A673 (cell line): Measurements from ENCODE around the gene GGCT. TPM values are rescaled to one million over a fixed set of nuclear protein-coding genes. Genes with fewer than 3 reads are reported as not detected.
"Not testable (repeated sequence)": the region's sequence is repeated elsewhere in the genome, so short reads cannot be mapped to it uniquely, and the experiment has no call there.

Experiments used
- BruUV-seq: library from RNA; stranded (reverse); fragments of 400-500 nt; replicated peaks from 2 replicates; lab custom pipeline; 2021; lab: Mats Ljungman, UMichigan
- CTCF ChIA-PET: fragments of 300-600 bp; sonication (Branson Sonifier 250); formaldehyde crosslinking; loops from one replicate; lab custom pipeline; 2022; ENCODE audit warnings: antibody characterized with exemption; lab: Charles Lee
- POLR2A ChIA-PET: fragments of 300-600 bp; sonication (Branson Sonifier 250); formaldehyde crosslinking; loops from one replicate; lab custom pipeline; 2022; ENCODE audit warnings: antibody characterized with exemption; ENCODE audit not compliant: low non-redundant PET; lab: Charles Lee
- DNase-seq: peaks from one replicate; pipeline ENCODE4 v3.0.0-alpha.2; 2015; ENCODE audit warnings: low spot score
- H3K27ac ChIP-seq: fragments of 200-600 bp; sonication (generic); 2 replicates; pipeline ENCODE4 v1.5.1; 2016; ENCODE audit warnings: mixed run types, low read depth, mild to moderate bottlenecking, mixed read lengths, antibody characterized with exemption, low read length; ENCODE audit not compliant: poor library complexity, severe bottlenecking
- H3K27me3 ChIP-seq: fragments of 200-600 bp; sonication (generic); replicated peaks from 2 replicates; pipeline ENCODE4 v1.6.1; 2017; ENCODE audit warnings: mixed run types, low read depth, mild to moderate bottlenecking, mixed read lengths, antibody characterized with exemption, low read length; ENCODE audit not compliant: insufficient read depth, poor library complexity
- H3K36me3 ChIP-seq: fragments of 200-600 bp; sonication (generic); 2 replicates; pipeline ENCODE4 v1.6.1; 2016; ENCODE audit warnings: mixed run types, mild to moderate bottlenecking, mixed read lengths, antibody characterized with exemption, low read length; ENCODE audit not compliant: insufficient read depth, poor library complexity, severe bottlenecking
- H3K4me1 ChIP-seq: fragments of 200-600 bp; sonication (generic); 2 replicates; pipeline ENCODE4 v1.6.1; 2017; ENCODE audit warnings: mixed run types, mild to moderate bottlenecking, mixed read lengths, antibody characterized with exemption, low read length; ENCODE audit not compliant: insufficient read depth, poor library complexity, severe bottlenecking
- H3K4me3 ChIP-seq: fragments of 200-600 bp; sonication (generic); 2 replicates; pipeline ENCODE4 v1.5.1; 2016; ENCODE audit warnings: low read depth, mixed run types, mild to moderate bottlenecking, mixed read lengths, low read length; ENCODE audit not compliant: poor library complexity, severe bottlenecking
- H3K9me3 ChIP-seq: fragments of 200-600 bp; sonication (generic); 2 replicates; pipeline ENCODE4 v1.6.1; 2016; ENCODE audit warnings: mixed run types, low read depth, mild to moderate bottlenecking, mixed read lengths, antibody characterized with exemption, low read length; ENCODE audit not compliant: poor library complexity, severe bottlenecking
- EZH2 ChIP-seq: fragments of 200-600 bp; sonication (generic); IDR thresholded peaks from 2 replicates; pipeline ENCODE4 v1.6.1; 2017; ENCODE audit warnings: borderline replicate concordance, low read depth, mild to moderate bottlenecking, mixed read lengths, antibody characterized with exemption, low read length; ENCODE audit not compliant: poor library complexity, severe bottlenecking
- intact Hi-C: fragments of 100-400 bp; cut with micrococcal nuclease; formaldehyde crosslinking; loops from one replicate; pipeline ENCODE4 v1.10.0; 2022; ENCODE audit not compliant: unreplicated experiment
- total RNA-seq: library from RNA; stranded (reverse); gene quantifications from 2 replicates; pipeline ENCODE4 v1.2.3, GENCODE V29; 2021
- TF ChIP-seq, protein P1 (sequence below): fragments of 300-800, 200-600 bp; sonication (generic); conservative IDR thresholded peaks from 2 replicates; pipeline ENCODE4 v1.5.1; 2017; ENCODE audit warnings: low read depth, mild to moderate bottlenecking, antibody characterized with exemption, low read length, moderate library complexity, mixed read lengths

Gene GGCT
- total RNA-seq, 1 experiment from 2014 or later: 66.0 TPM

DNA sequence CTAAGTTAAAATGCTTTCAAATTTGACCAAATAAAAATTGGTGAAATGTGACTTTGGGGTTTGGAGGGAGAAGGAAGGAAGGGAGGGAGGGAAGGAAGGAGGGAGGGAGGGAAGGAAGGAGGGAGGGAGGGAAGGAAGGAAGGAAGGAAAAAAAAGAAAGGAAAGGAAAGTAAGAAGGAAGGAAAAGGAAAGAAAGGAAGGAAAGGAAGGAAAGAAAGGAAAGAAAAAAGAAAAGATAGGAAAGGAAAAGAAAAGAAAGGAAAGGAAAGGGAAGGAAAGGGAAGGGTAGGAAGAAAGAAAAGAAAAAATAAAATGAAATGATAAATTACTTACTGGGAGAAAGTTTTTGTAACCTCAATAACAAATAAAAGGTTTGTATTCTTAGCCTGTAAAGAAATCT is 24.1 kb upstream of the GGCT start:
- ChIA-PET CTCF (no interaction called here), POLR2A (no interaction called here)
- Histone ChIP-seq H3K9me3 (no peaks in the 10 kb centered on the region), H3K27ac (no peak overlapping the region), H3K36me3 (no peaks in the 10 kb centered on the region), H3K27me3 (no peaks in the 10 kb centered on the region), H3K4me1 (no peaks in the 10 kb centered on the region), H3K4me3 (no peak overlapping the region)
- intact Hi-C loops: no loop called here
- no peak for TF ChIP-seq EZH2
- TF ChIP-seq, protein P1, sequence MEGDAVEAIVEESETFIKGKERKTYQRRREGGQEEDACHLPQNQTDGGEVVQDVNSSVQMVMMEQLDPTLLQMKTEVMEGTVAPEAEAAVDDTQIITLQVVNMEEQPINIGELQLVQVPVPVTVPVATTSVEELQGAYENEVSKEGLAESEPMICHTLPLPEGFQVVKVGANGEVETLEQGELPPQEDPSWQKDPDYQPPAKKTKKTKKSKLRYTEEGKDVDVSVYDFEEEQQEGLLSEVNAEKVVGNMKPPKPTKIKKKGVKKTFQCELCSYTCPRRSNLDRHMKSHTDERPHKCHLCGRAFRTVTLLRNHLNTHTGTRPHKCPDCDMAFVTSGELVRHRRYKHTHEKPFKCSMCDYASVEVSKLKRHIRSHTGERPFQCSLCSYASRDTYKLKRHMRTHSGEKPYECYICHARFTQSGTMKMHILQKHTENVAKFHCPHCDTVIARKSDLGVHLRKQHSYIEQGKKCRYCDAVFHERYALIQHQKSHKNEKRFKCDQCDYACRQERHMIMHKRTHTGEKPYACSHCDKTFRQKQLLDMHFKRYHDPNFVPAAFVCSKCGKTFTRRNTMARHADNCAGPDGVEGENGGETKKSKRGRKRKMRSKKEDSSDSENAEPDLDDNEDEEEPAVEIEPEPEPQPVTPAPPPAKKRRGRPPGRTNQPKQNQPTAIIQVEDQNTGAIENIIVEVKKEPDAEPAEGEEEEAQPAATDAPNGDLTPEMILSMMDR: no peak
- no TSS peak for BruUV-seq
- no peak for DNase-seq

DNA sequence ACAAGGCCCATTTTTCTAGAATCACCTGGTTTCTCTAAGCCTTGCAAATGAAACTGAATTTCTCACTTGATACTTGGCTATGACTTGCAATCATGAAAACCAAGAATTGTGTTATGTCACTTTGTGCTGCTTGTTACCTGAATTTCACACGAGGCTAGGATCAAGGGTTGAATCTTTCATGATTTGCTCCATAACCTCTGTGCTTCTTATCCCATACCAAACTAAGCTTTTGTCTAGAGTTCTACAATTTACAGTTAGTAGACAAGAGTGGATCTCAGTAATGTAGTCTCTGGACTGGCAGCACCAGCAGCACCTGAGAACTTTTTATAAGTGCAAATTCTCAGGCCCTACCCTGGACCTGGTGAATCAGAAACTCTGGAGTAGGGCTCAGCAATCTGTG is 22.7 kb upstream of the GGCT start:
- H3K4me1 ChIP-seq, POLR2A ChIA-PET, H3K36me3 ChIP-seq, DNase-seq, BruUV-seq, H3K4me3 ChIP-seq, H3K27me3 ChIP-seq, H3K9me3 ChIP-seq, H3K27ac ChIP-seq, intact Hi-C loops, CTCF ChIA-PET: not testable (repeated sequence)

DNA sequence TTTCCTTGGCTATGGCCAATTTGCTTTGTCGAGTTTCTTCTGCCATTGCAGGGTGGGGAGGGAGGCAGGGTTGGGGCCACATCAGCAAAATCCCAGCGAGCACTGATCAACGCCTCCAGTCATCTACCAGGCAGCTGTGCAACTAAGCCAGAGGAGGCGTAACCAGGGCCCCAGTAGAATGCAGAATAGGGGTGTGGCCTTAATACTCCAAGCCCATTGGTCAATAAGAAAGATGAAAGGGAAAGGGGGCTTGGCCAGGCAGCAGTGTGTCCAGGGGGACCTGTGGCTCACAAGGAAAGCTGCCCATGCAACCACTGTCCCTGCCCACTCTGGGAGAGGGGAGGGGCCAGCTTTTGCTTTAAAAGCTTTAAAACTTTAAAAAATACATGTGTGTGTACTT is 21.5 kb upstream of the GGCT start:
- Histone ChIP-seq H3K4me3 (no peak overlapping the region), H3K36me3 (no peaks in the 10 kb centered on the region), H3K4me1 (no peaks in the 10 kb centered on the region), H3K9me3 (no peaks in the 10 kb centered on the region), H3K27me3 (no peaks in the 10 kb centered on the region), H3K27ac (no peak overlapping the region)
- TF ChIP-seq, protein P1: no peak
- TF ChIP-seq EZH2: no peak
- no TSS peak for BruUV-seq
- ChIA-PET CTCF (no interaction called here), POLR2A (no interaction called here)
- DNase-seq: peak; percentile 38
- intact Hi-C loops: no loop called here

DNA sequence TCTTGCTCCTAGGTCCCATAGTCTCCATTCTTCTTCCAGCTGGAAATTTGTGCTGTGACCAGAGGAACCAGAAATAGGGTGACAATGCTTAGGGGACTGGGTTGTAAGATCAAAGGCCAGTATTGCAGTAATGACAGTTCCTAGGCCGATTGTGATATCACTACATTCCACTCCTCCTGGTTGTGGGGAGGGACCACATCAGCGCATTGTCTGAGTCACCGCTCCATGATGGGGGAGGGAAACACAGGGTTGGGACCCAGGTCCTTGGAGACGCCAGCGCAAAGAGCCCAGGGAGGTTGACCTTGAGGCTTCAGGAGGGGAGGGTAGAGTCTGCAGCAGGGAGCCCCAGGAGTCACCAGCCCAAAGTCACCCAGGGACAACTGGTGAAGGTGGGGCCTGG is 20.8 kb upstream of the GGCT start:
- DNase-seq: no peak

More for the DNA sequence above, 20.8 kb upstream of the GGCT start:
- Histone ChIP-seq H3K4me1 (no peaks in the 10 kb centered on the region), H3K27me3 (no peaks in the 10 kb centered on the region), H3K9me3 (no peaks in the 10 kb centered on the region), H3K4me3 (no peak overlapping the region), H3K27ac (no peak overlapping the region), H3K36me3 (no peaks in the 10 kb centered on the region)
- no TSS peak for BruUV-seq
- ChIA-PET POLR2A (no interaction called here), CTCF (no interaction called here)
- TF ChIP-seq EZH2: no peak
- TF ChIP-seq, protein P1: no peak
- intact Hi-C loops: no loop called here
